Measurements from ENCODE around the gene TOMM5. TPM values are rescaled to one million over a fixed set of nuclear protein-coding genes. Genes with fewer than 3 reads are reported as not detected.

Gene TOMM5
- total and polyA plus RNA-seq, 2 of the 4 experiments (the other 2 are of a cell fraction), result 159 to 206 TPM

DNA sequence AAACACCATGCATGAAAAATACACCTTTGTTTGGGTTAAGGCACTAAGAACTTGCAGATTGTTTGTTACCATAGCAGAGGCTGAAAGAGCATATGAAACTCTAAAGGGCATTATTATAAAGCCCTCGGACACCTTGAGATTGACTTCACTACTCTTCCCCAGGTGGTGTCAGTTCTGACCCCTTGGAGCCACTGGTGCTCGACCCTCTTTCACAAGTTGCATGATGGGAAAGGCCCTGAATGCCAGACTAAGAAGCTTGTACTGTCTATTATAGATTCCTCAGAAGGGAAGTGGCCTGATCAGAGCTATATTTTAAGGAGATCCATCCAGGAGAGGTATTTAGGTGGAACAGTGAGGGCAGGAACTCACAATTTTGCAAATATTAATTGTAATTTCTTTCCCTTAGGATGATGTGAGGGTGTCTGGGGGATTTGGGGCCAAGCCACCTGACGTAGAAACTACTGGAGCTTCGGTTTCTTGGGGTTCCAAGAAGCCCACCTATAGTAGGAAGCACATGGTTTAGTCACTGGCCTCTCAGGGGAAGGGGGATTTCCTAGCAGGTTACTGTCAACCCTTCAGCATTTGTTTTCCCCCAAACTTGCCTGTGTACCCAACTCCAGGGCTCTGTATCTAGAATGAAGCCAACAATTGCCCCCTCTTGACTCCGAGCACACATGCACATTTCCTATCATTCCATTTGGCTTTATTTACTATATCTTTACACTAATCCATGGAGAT is 32.4 kb downstream of the TOMM5 start:
- Histone ChIP-seq H2BK20ac (ENCODE audit: low read depth, low read length) (no peak overlapping the region), H3K27me3 (ENCODE audit: control insufficient read depth, insufficient read depth, low read length) (no peaks in the 10 kb centered on the region), H3K14ac (replicated peaks; ENCODE audit: low read depth, low read length) (no peak overlapping the region), H3K4ac (ENCODE audit: low read depth, low read length) (no peak overlapping the region), H3K79me1 (ENCODE audit: low read depth in 1 of 2, low read length in 2 of 2) (peaks cover 17 to 37% of the 10 kb centered on the region in 2 experiments), H4K20me1 (ENCODE audit: insufficient read depth, low read length) (peaks cover 3% of the 10 kb centered on the region; the same call in 1 of the 2 replicates), H3K9ac (ENCODE audit: low read depth, low read length) (no peak overlapping the region), H4K5ac (ENCODE audit: low read depth, low read length) (no peak overlapping the region), H3K23ac (ENCODE audit: low read depth, low read length) (no peak overlapping the region), H2AK9ac (replicated peaks; ENCODE audit: low read depth, low read length, poor library complexity) (no peak overlapping the region), H3K36me3 (ENCODE audit: control insufficient read depth, insufficient read depth, low read length) (peaks cover 2% of the 10 kb centered on the region), H2AFZ (replicated peaks; ENCODE audit: low read length, poor library complexity) (no peak overlapping the region), H3K4me3 (ENCODE audit: insufficient read depth, low read depth, low read length) (no peak overlapping the region), H2BK5ac (ENCODE audit: low read depth, low read length, poor library complexity, severe bottlenecking) (no peak overlapping the region), H2BK15ac (ENCODE audit: low read depth, low read length) (no peak overlapping the region), H3K27ac (ENCODE audit: insufficient read depth, low read length) (no peak overlapping the region), H3K56ac (ENCODE audit: extremely low read depth, insufficient read depth, low read length) (no peak overlapping the region), H3K9me1 (ENCODE audit: insufficient read depth, low read length) (peaks cover 6% of the 10 kb centered on the region; the same call in 1 of the 2 replicates), H3K4me2 (ENCODE audit: low read depth, low read length) (no peak overlapping the region), H3K9me3 (ENCODE audit: control insufficient read depth, insufficient read depth, low read length) (no peaks in the 10 kb centered on the region), H4K8ac (ENCODE audit: low read depth in 2 of 2, low read length in 2 of 2) (no peak overlapping the region), H4K91ac (ENCODE audit: insufficient read depth, low read depth, low read length) (no peak overlapping the region), H3K18ac (ENCODE audit: low read depth, low read length) (no peak overlapping the region), H2BK120ac (ENCODE audit: low read depth, low read length) (no peak overlapping the region), H2AK5ac (ENCODE audit: low read depth, low read length) (no peak overlapping the region), H3K4me1 (ENCODE audit: control insufficient read depth, insufficient read depth, low read length) (no peaks in the 10 kb centered on the region)
- no TSS peak for BruUV-seq (replicated peaks)
- intact Hi-C loops (cut with micrococcal nuclease), result no loop called here
- ChIA-PET CTCF (no interaction called here), POLR2A (ENCODE audit: unreplicated experiment) (no interaction called here)
- WGBS, 2 experiments (ENCODE audit: extremely low coverage in 2 of 2, insufficient read length in 1 of 2), result no CpG with 5 or more reads among the region's 5 CpGs
- DNase-seq (no peak), ATAC-seq (ENCODE audit: low read depth) (no peak)
- in situ Hi-C loops (cut with MboI; ENCODE audit: low sequenced_read_pairs), result no loop called here
- TF ChIP-seq POLR2A (IDR thresholded peaks at IDR 0.05; ENCODE audit: low read depth, low read length), result no peak
- TF ChIP-seq MAZ (IDR thresholded peaks at IDR 0.05; ENCODE audit: borderline replicate concordance, low read depth, low read length), result no peak
- no peak for TF ChIP-seq BHLHE40 (IDR thresholded peaks at IDR 0.05; ENCODE audit: low read depth, low read length)
- TF ChIP-seq, protein P1, sequence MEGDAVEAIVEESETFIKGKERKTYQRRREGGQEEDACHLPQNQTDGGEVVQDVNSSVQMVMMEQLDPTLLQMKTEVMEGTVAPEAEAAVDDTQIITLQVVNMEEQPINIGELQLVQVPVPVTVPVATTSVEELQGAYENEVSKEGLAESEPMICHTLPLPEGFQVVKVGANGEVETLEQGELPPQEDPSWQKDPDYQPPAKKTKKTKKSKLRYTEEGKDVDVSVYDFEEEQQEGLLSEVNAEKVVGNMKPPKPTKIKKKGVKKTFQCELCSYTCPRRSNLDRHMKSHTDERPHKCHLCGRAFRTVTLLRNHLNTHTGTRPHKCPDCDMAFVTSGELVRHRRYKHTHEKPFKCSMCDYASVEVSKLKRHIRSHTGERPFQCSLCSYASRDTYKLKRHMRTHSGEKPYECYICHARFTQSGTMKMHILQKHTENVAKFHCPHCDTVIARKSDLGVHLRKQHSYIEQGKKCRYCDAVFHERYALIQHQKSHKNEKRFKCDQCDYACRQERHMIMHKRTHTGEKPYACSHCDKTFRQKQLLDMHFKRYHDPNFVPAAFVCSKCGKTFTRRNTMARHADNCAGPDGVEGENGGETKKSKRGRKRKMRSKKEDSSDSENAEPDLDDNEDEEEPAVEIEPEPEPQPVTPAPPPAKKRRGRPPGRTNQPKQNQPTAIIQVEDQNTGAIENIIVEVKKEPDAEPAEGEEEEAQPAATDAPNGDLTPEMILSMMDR (conservative IDR thresholded peaks at IDR 0.05; ENCODE audit: low read depth, low read length), result no peak
- dilution Hi-C loops (cut with HindIII; ENCODE audit: low sequenced_read_pairs, unreplicated experiment), result no loop called here
